ENCODE results near the gene HOXC11.

HOXC11 gene

DNA sequence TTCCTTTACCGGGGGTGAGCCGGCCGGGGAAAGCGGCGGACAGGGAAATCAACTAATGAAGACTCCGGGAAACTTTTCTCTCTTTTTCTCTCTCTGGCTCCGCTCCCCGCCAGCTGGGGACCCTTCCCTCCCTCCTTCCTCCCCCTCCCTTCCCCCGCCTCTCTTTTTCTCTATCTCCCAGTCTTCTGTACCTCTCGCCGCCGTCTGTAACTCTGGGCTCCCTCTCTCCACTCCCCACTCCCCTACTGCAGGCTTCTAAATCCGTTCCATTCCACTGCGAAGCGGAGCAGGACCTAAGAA is 6.9 kb upstream of the HOXC11 start:
- Histone ChIP-seq H3K4me1 (ENCODE audit: control insufficient read depth, insufficient read depth, low read length, poor library complexity, severe bottlenecking) (peaks cover 23% of the 10 kb centered on the region), H3K36me3 (ENCODE audit: control insufficient read depth, insufficient read depth, low read length) (no peaks in the 10 kb centered on the region), H3K27ac (ENCODE audit: insufficient read depth, low read length, poor library complexity, severe bottlenecking) (no peak overlapping the region), H3K9me3 (ENCODE audit: control insufficient read depth, low read length) (no peaks in the 10 kb centered on the region), H3K27me3 (replicated peaks; ENCODE audit: control insufficient read depth, insufficient read depth, low read length, poor library complexity, severe bottlenecking) (peaks cover 85% of the 10 kb centered on the region), H3K4me3 (ENCODE audit: insufficient read depth, low read depth, low read length, poor library complexity, severe bottlenecking) (no peak overlapping the region)
- DNase-seq: no peak

DNA sequence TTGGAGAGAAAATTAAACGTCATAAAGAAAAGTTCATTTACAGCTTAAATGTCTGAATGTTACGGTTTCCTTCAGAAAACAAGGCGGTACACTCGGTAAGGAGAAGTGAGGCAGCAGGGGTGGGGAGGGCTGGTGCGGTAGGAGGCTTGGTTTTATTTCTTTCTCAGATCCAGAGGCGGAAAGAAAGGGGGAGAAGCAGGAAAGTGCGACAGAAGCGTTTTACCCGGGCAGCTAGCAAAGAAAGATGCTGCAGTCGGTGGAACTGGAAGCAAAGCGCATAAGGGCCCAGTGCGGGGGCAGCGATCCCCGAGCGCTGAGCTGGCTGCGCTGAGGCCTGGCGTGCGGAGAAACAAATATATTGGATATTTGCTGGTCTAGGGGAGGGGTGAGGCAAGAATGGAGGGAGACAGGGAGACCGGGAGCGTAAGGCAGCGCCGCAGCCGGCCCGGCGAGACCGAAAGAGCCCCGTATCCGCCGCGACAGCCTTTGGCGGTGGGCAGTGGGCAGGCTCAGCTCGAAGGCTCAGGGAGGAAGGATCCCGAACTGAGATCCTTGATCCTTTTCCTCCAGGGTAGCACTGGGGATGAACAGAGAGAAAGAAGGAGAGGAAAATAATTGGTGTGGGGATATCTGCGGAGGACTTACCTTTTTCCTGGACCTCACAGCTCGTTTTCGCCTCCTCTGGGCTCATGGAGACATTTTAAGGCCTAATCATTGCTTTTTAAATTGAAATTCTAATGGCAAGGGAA is 6.4 kb upstream of the HOXC11 start:
- Histone ChIP-seq H3K27ac (ENCODE audit: insufficient read depth, low read length, poor library complexity, severe bottlenecking) (no peak overlapping the region), H3K36me3 (ENCODE audit: control insufficient read depth, insufficient read depth, low read length) (no peaks in the 10 kb centered on the region), H3K9me3 (ENCODE audit: control insufficient read depth, low read length) (no peaks in the 10 kb centered on the region), H3K27me3 (replicated peaks; ENCODE audit: control insufficient read depth, insufficient read depth, low read length, poor library complexity, severe bottlenecking) (peaks cover 89% of the 10 kb centered on the region), H3K4me1 (ENCODE audit: control insufficient read depth, insufficient read depth, low read length, poor library complexity, severe bottlenecking) (peaks cover 23% of the 10 kb centered on the region), H3K4me3 (ENCODE audit: insufficient read depth, low read depth, low read length, poor library complexity, severe bottlenecking) (no peak overlapping the region)
- no peak for DNase-seq

DNA sequence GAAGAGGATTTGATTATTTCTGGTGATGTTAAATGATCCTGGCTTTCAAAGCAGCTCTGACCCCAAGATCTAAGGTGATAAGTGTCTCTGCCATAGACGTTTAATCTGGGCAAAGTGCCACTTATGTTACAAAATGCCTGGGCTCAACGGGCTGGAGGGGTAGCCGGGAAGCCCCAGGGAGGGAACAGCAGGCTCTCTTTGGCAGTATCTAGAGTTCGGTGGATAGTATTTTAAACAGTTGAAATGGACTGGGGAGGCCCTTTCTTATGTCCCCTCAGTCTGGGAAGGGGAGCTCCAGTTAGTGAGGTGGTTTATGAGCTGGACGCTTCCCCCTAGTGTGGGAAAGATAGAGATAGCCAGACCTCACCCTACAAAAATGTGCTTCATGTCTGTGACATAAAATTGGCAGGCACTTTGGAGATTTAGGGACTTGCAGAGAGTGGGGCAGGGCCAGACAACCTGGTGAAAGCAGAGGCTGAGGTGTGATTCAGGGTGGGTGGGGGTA is 5.5 kb upstream of the HOXC11 start:
- no peaks in the 10 kb centered on the region for H3K9me3 ChIP-seq (ENCODE audit: control insufficient read depth, low read length)
- peaks cover 92% of the 10 kb centered on the region for H3K27me3 ChIP-seq (replicated peaks; ENCODE audit: control insufficient read depth, insufficient read depth, low read length, poor library complexity, severe bottlenecking)
- H3K27ac ChIP-seq (ENCODE audit: insufficient read depth, low read length, poor library complexity, severe bottlenecking): no peak overlapping the region
- no peak overlapping the region for H3K4me3 ChIP-seq (ENCODE audit: insufficient read depth, low read depth, low read length, poor library complexity, severe bottlenecking)
- no peak for DNase-seq
- H3K36me3 ChIP-seq (ENCODE audit: control insufficient read depth, insufficient read depth, low read length): no peaks in the 10 kb centered on the region
- H3K4me1 ChIP-seq (ENCODE audit: control insufficient read depth, insufficient read depth, low read length, poor library complexity, severe bottlenecking): peaks cover 23% of the 10 kb centered on the region

DNA sequence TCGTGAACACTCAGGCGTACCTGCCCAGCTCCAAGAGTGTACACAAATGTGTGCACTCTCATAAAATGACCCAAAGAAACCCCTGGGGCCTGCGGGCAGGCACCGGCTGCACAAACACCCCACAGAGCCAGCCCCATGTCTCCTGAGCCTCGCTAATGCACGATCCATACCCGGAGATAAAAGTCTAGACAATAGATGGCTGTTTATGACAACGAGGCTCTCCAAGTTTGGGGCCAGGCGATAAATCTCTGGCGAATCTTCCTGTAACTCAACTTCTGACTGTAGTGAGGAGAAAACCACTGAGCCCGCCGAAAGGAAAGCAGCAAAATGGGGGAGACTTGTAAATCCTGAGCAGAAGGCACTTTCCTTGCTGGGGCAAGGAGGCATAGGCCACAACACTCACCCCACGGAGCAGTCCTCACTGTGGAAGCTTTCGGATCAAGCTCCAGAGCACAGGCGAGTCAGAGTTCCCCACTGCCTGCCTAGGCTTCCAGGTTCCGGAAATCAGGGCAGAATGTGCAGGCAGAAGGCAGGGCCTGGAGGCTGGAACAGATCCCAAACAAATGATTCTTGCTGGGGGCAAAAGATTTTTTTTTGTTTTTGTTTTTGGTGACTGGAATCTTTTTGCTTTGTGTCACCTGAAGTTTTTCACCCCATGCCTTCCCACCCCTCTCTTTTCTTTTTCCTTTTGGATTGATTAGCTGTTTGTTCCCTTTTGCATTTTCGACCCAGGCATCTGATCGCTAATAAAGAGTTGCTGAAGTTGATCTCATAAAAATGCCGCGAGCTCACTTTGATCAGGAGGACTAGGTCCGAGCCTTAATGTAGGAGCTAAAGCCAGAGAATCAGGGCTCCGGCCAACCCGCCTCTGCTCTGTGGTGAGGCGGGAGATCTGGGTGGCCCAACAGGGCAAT is 4.5 kb upstream of the HOXC11 start:
- DNase-seq: no peak
- Histone ChIP-seq H3K4me1 (ENCODE audit: control insufficient read depth, insufficient read depth, low read length, poor library complexity, severe bottlenecking) (peaks cover 28% of the 10 kb centered on the region), H3K27ac (ENCODE audit: insufficient read depth, low read length, poor library complexity, severe bottlenecking) (no peak overlapping the region), H3K4me3 (ENCODE audit: insufficient read depth, low read depth, low read length, poor library complexity, severe bottlenecking) (no peak overlapping the region), H3K36me3 (ENCODE audit: control insufficient read depth, insufficient read depth, low read length) (no peaks in the 10 kb centered on the region), H3K27me3 (replicated peaks; ENCODE audit: control insufficient read depth, insufficient read depth, low read length, poor library complexity, severe bottlenecking) (peaks cover 91% of the 10 kb centered on the region), H3K9me3 (ENCODE audit: control insufficient read depth, low read length) (no peaks in the 10 kb centered on the region)

DNA sequence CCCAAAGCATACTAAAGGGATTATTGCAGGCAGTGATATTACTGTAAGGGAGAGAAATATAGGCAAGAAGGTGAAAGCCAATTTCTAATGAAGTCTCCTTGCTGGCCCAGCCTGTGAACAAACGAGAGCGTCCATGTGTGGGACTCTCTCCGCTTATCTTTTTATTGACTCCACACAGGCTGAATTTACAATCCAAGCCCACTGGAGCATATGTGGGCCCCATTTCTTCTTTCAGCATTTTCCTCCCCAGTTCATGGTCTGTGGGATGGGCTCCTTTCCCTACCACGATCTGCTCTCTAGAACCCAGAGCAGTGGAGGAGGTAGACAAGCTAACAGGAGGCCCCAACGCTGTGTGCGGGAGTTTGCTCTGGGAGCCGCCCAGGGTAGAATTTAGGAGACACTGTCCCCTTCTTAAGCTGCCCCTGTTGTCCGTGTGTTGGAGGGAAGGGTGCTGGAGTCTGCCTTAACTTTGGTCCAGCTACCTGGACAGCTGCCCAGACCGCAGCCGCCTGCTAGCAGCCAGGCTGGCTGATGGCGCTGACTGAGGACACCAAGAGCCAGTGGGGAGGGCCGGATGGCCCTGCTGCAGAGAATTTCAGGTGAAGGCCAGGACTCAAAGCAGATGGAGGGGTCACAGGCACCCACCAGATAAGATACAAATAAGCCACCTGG is 3.2 kb upstream of the HOXC11 start:
- no peaks in the 10 kb centered on the region for H3K9me3 ChIP-seq (ENCODE audit: control insufficient read depth, low read length)
- H3K27me3 ChIP-seq (replicated peaks; ENCODE audit: control insufficient read depth, insufficient read depth, low read length, poor library complexity, severe bottlenecking): peaks cover 92% of the 10 kb centered on the region
- no peak for DNase-seq
- H3K27ac ChIP-seq (ENCODE audit: insufficient read depth, low read length, poor library complexity, severe bottlenecking): no peak overlapping the region
- H3K4me3 ChIP-seq (ENCODE audit: insufficient read depth, low read depth, low read length, poor library complexity, severe bottlenecking): no peak overlapping the region
- peaks cover 35% of the 10 kb centered on the region for H3K4me1 ChIP-seq (ENCODE audit: control insufficient read depth, insufficient read depth, low read length, poor library complexity, severe bottlenecking)
- no peaks in the 10 kb centered on the region for H3K36me3 ChIP-seq (ENCODE audit: control insufficient read depth, insufficient read depth, low read length)

DNA sequence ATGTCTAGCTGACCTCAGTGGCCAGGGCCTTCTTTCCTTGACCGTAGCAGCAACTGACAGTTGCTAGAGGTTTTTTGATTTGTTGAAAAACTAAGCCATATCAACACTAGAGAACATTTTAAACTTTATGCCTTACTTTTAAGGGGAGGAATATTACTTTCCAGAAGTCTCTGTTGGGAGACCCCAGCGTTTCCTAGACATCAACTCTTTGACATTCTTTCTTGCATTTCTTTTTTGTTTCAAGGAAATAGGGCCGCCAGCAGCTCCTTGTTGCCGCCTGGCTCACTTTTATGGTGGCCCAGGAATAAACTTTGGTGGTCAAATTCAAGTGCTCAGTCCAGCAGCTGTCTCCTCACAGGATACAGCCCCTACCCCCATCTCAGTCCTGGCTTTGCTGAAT is 2.5 kb upstream of the HOXC11 start:
- Histone ChIP-seq H3K27me3 (replicated peaks; ENCODE audit: control insufficient read depth, insufficient read depth, low read length, poor library complexity, severe bottlenecking) (peaks cover 94% of the 10 kb centered on the region), H3K9me3 (ENCODE audit: control insufficient read depth, low read length) (no peaks in the 10 kb centered on the region), H3K4me1 (ENCODE audit: control insufficient read depth, insufficient read depth, low read length, poor library complexity, severe bottlenecking) (peaks cover 41% of the 10 kb centered on the region), H3K4me3 (ENCODE audit: insufficient read depth, low read depth, low read length, poor library complexity, severe bottlenecking) (no peak overlapping the region), H3K36me3 (ENCODE audit: control insufficient read depth, insufficient read depth, low read length) (no peaks in the 10 kb centered on the region), H3K27ac (ENCODE audit: insufficient read depth, low read length, poor library complexity, severe bottlenecking) (no peak overlapping the region)
- DNase-seq: no peak

DNA sequence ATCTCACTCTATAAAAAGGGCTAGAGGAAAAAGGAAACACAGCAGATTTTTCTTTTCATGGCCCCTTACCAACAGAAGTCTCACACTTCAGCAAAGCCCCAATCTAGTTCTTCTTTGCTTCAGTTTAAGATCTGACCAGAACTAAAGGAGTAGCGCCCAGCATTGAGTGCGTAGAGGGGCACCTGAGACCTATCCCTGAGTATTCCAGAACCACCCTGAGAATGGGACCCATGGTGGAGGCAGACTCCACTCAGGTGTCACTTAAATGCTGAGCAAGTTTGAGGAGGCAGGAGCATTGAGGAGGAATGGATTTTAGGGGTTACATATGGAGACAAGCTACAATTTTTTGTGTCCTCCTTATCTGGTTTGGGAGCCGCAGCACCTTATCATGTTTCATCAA is 1.8 kb upstream of the HOXC11 start:
- no peak overlapping the region for H3K4me3 ChIP-seq (ENCODE audit: insufficient read depth, low read depth, low read length, poor library complexity, severe bottlenecking)
- peaks cover 93% of the 10 kb centered on the region for H3K27me3 ChIP-seq (replicated peaks; ENCODE audit: control insufficient read depth, insufficient read depth, low read length, poor library complexity, severe bottlenecking)
- H3K36me3 ChIP-seq (ENCODE audit: control insufficient read depth, insufficient read depth, low read length): no peaks in the 10 kb centered on the region
- peaks cover 35% of the 10 kb centered on the region for H3K4me1 ChIP-seq (ENCODE audit: control insufficient read depth, insufficient read depth, low read length, poor library complexity, severe bottlenecking)
- H3K9me3 ChIP-seq (ENCODE audit: control insufficient read depth, low read length): no peaks in the 10 kb centered on the region
- no peak for DNase-seq
- no peak overlapping the region for H3K27ac ChIP-seq (ENCODE audit: insufficient read depth, low read length, poor library complexity, severe bottlenecking)

DNA sequence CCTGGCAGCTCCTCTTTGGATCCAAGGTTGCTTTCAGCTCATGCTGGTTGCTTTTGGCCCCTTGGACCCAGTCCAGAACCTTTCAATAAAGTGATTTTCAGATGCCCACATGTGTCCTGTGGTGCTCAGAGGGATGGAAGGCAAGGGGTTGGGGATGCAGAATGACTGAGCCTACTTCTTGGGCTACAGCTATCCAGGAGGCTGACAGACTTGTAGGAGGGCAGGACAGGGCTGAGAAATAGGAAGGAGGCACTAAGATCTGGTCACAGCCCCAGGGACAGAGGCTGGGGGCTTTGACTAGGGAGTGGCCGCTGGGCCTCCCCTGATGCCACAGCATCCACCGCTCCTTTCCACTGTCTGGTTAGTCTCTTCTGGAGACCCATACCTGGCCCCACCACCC is 1.2 kb upstream of the HOXC11 start:
- Histone ChIP-seq H3K36me3 (ENCODE audit: control insufficient read depth, insufficient read depth, low read length) (no peaks in the 10 kb centered on the region), H3K27me3 (replicated peaks; ENCODE audit: control insufficient read depth, insufficient read depth, low read length, poor library complexity, severe bottlenecking) (peaks cover 93% of the 10 kb centered on the region), H3K27ac (ENCODE audit: insufficient read depth, low read length, poor library complexity, severe bottlenecking) (no peak overlapping the region), H3K9me3 (ENCODE audit: control insufficient read depth, low read length) (no peaks in the 10 kb centered on the region), H3K4me3 (ENCODE audit: insufficient read depth, low read depth, low read length, poor library complexity, severe bottlenecking) (no peak overlapping the region), H3K4me1 (ENCODE audit: control insufficient read depth, insufficient read depth, low read length, poor library complexity, severe bottlenecking) (peaks cover 30% of the 10 kb centered on the region)
- no peak for DNase-seq

DNA sequence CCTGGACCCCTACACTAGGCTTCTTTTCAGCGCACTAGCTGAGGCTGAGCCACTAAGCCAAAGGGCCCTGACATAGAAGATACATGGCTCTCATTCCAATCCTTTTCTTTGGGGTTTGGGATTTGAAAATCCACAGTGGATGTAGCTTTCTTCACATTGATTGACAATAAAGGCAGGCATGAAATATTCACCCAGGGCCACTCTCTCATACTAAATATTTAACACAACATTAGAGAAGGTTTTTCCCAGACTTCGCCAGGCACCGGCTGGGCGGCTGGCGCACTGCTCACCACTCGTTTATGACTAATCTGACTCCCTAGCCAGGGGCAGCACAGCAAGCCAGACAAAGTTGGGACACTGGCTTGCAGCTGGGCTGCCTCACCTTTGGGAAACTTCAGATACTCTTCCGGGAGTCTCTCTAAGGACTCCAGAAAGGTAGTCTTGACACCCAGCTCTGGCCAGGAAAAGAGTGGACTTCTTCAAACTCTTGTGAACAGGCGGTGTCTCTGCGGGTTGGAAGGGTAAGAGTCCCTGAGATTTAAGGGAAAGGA is 699 bp upstream of the HOXC11 start:
- peaks cover 25% of the 10 kb centered on the region for H3K4me1 ChIP-seq (ENCODE audit: control insufficient read depth, insufficient read depth, low read length, poor library complexity, severe bottlenecking)
- no peaks in the 10 kb centered on the region for H3K9me3 ChIP-seq (ENCODE audit: control insufficient read depth, low read length)
- H3K27ac ChIP-seq (ENCODE audit: insufficient read depth, low read length, poor library complexity, severe bottlenecking): no peak overlapping the region
- no peak for DNase-seq
- H3K36me3 ChIP-seq (ENCODE audit: control insufficient read depth, insufficient read depth, low read length): no peaks in the 10 kb centered on the region
- no peak overlapping the region for H3K4me3 ChIP-seq (ENCODE audit: insufficient read depth, low read depth, low read length, poor library complexity, severe bottlenecking)
- H3K27me3 ChIP-seq (replicated peaks; ENCODE audit: control insufficient read depth, insufficient read depth, low read length, poor library complexity, severe bottlenecking): peaks cover 93% of the 10 kb centered on the region

All from effector memory CD4-positive, alpha-beta T cell (primary cell).